ENCODE measurements around the gene TBC1D21. TPM values are rescaled to one million over a fixed set of nuclear protein-coding genes. Genes with fewer than 3 reads are reported as not detected.

Gene TBC1D21
- polyA plus RNA-seq, 1 donor from 2014 or later: not detected

DNA sequence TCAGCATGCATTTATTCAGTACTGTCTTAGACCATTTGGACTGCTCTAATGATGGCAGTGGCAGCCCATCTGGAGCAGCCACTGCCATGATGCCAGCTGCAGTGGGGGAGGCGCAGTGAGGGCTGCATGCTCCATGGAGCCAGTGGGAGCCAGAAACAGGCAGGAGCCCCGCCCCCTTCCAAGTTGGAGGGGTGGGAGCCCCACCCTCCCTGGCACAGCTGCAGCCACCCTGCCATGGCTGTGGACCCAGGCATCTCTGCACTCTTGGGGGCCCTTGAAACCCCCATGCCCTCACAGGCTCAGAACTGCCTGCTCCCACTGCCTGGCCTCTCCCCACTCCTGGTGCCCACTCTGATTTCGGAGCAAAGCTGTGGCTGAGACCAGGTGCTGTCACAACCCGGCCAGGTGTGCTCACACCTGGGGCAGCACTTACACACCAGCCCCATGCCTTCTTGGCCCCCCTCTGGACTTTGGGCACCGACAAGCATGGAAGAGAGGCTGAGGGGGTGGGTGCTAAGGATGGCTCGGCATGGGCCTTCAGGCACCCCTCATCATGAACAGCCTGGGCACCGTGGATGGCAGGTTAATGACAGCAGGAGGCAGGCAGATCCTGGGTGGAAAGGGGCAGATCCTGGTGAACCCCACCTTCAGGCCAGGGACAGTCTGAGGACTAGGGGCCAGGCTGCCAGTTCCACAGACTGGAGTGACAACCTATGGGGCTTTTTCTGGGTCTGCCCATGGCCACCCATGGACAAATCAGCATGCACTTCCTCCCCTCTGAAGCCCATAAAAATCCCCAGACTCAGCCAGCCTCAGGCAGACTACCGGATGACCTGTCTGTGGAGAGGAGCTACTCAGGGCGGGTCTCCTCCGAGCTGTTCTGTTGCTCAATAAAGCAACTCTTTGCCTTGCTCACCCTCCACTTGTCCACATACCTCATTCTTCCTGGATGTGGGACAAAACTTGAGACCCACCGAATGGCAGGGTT lies 18.3 kb downstream of the TBC1D21 start:
- no peaks in the 10 kb centered on the region for H3K27me3 ChIP-seq (ENCODE audit: insufficient read depth, low read depth, low read length)
- no peaks in the 10 kb centered on the region for H3K36me3 ChIP-seq (ENCODE audit: insufficient read depth, low read length)
- no peaks in the 10 kb centered on the region for H3F3A ChIP-seq (ENCODE audit: insufficient read depth, low read length, poor library complexity, severe bottlenecking)
- H3K9me3 ChIP-seq (ENCODE audit: low read length): no peaks in the 10 kb centered on the region
- H2AFZ ChIP-seq (ENCODE audit: low read depth, low read length): no peak overlapping the region
- no peak overlapping the region for H3K27ac ChIP-seq (ENCODE audit: low read length)
- no peaks in the 10 kb centered on the region for H4K20me1 ChIP-seq (ENCODE audit: insufficient read depth)
- H3K9me2 ChIP-seq (ENCODE audit: insufficient read depth, low read length): no peaks in the 10 kb centered on the region
- H3K79me2 ChIP-seq (replicated peaks; ENCODE audit: insufficient read depth, low read length): no peaks in the 10 kb centered on the region
- no peak for TF ChIP-seq TAF1 (IDR thresholded peaks at IDR 0.05; ENCODE audit: low read depth)
- no peak for TF ChIP-seq SMC3 (conservative IDR thresholded peaks at IDR 0.05; ENCODE audit: poor library complexity)
- no peak for TF ChIP-seq EZH2 (IDR thresholded peaks at IDR 0.05; ENCODE audit: borderline replicate concordance, insufficient read depth, low read length, poor library complexity, severe bottlenecking)
- no peak for TF ChIP-seq EP300 (conservative IDR thresholded peaks at IDR 0.05; ENCODE audit: poor library complexity, severe bottlenecking)
- no peak for TF ChIP-seq RAD21 (conservative IDR thresholded peaks at IDR 0.05)
- TF ChIP-seq, protein P1, sequence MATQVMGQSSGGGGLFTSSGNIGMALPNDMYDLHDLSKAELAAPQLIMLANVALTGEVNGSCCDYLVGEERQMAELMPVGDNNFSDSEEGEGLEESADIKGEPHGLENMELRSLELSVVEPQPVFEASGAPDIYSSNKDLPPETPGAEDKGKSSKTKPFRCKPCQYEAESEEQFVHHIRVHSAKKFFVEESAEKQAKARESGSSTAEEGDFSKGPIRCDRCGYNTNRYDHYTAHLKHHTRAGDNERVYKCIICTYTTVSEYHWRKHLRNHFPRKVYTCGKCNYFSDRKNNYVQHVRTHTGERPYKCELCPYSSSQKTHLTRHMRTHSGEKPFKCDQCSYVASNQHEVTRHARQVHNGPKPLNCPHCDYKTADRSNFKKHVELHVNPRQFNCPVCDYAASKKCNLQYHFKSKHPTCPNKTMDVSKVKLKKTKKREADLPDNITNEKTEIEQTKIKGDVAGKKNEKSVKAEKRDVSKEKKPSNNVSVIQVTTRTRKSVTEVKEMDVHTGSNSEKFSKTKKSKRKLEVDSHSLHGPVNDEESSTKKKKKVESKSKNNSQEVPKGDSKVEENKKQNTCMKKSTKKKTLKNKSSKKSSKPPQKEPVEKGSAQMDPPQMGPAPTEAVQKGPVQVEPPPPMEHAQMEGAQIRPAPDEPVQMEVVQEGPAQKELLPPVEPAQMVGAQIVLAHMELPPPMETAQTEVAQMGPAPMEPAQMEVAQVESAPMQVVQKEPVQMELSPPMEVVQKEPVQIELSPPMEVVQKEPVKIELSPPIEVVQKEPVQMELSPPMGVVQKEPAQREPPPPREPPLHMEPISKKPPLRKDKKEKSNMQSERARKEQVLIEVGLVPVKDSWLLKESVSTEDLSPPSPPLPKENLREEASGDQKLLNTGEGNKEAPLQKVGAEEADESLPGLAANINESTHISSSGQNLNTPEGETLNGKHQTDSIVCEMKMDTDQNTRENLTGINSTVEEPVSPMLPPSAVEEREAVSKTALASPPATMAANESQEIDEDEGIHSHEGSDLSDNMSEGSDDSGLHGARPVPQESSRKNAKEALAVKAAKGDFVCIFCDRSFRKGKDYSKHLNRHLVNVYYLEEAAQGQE (IDR thresholded peaks at IDR 0.05; ENCODE audit: borderline replicate concordance): no peak
- TF ChIP-seq, protein P2, sequence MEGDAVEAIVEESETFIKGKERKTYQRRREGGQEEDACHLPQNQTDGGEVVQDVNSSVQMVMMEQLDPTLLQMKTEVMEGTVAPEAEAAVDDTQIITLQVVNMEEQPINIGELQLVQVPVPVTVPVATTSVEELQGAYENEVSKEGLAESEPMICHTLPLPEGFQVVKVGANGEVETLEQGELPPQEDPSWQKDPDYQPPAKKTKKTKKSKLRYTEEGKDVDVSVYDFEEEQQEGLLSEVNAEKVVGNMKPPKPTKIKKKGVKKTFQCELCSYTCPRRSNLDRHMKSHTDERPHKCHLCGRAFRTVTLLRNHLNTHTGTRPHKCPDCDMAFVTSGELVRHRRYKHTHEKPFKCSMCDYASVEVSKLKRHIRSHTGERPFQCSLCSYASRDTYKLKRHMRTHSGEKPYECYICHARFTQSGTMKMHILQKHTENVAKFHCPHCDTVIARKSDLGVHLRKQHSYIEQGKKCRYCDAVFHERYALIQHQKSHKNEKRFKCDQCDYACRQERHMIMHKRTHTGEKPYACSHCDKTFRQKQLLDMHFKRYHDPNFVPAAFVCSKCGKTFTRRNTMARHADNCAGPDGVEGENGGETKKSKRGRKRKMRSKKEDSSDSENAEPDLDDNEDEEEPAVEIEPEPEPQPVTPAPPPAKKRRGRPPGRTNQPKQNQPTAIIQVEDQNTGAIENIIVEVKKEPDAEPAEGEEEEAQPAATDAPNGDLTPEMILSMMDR (IDR thresholded peaks at IDR 0.05; ENCODE audit: poor library complexity, severe bottlenecking): no peak
- no peak for TF ChIP-seq MXI1 (conservative IDR thresholded peaks at IDR 0.05; ENCODE audit: poor library complexity, severe bottlenecking)
- no peak for TF ChIP-seq POLR2AphosphoS5 (IDR thresholded peaks at IDR 0.05)
- H3K9ac ChIP-seq (ENCODE audit: low read length): no peak overlapping the region
- no peak overlapping the region for H3K4me3 ChIP-seq (ENCODE audit: low read length)
- no peak overlapping the region for H3K4me2 ChIP-seq (ENCODE audit: low read length)

DNA sequence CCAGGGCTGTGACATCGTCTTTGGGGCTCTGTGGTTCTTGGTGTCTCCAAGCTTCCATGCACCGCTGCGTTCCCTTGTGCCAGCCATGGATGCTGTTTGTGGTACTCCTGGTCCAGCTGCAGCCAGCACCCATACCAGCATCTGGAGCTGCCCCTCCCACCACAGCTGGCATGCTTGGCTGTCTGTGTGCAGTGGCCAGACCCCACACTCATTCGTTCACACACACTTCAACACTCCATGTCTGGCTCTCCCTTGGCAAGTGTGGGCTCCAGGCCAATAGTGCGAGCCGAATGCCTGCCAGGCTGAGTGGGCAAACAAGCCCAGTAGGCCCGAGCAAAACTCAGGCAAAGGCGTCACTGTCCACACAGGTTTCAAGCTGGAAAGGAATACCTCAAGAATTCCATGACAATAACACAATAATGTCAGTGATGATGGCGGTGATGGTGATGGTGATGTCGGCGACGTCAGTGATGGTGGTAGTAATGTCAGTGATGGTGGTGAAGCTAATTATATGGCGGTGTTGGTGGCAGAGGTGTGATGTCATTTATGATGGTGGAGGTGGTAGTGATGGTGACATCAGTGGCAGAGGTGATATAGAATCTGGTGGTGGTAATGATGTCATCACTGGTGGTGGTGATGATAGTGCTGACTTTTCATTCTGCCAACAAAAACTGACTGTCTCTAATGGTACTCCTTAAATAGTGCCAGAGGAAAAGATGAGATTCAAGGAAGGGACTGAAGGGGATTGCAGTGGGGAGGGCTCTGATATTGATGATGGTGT lies 19.3 kb downstream of the TBC1D21 start:
- Histone ChIP-seq H3K79me2 (replicated peaks; ENCODE audit: insufficient read depth, low read length) (no peaks in the 10 kb centered on the region), H3K4me3 (ENCODE audit: low read length) (no peak overlapping the region), H3F3A (ENCODE audit: insufficient read depth, low read length, poor library complexity, severe bottlenecking) (no peaks in the 10 kb centered on the region), H3K36me3 (ENCODE audit: insufficient read depth, low read length) (no peaks in the 10 kb centered on the region), H4K20me1 (ENCODE audit: insufficient read depth) (no peaks in the 10 kb centered on the region), H2AFZ (ENCODE audit: low read depth, low read length) (no peak overlapping the region), H3K9me2 (ENCODE audit: insufficient read depth, low read length) (no peaks in the 10 kb centered on the region), H3K27ac (ENCODE audit: low read length) (no peak overlapping the region), H3K9me3 (ENCODE audit: low read length) (no peaks in the 10 kb centered on the region), H3K9ac (ENCODE audit: low read length) (no peak overlapping the region), H3K27me3 (ENCODE audit: insufficient read depth, low read depth, low read length) (no peaks in the 10 kb centered on the region), H3K4me2 (ENCODE audit: low read length) (no peak overlapping the region)
- no peak for TF ChIP-seq TAF1 (IDR thresholded peaks at IDR 0.05; ENCODE audit: low read depth)

Measured in neural cell (in vitro differentiated cells).